H1 (cell line): ENCODE data around the gene CNFN. TPM values are rescaled to one million over a fixed set of nuclear protein-coding genes. Genes with fewer than 3 reads are reported as not detected.

Experiments
- CTCF ChIA-PET: fragments of 300-600 bp; sonication (Branson Sonifier 250); formaldehyde crosslinking; loops from one replicate; lab custom pipeline; 2021; ENCODE audit not compliant: partially characterized antibody; lab: Charles Lee
- POLR2A ChIA-PET: fragments of 300-600 bp; sonication (Branson Sonifier 250); formaldehyde crosslinking; loops from one replicate; lab custom pipeline; 2021; ENCODE audit warnings: inconsistent platforms; ENCODE audit not compliant: partially characterized antibody; lab: Charles Lee
- DNase-seq, 2 experiments: peaks; one replicate each; pipeline versions ENCODE4 v3.0.0 to v3.0.0-alpha.2; 2010 to 2022; ENCODE audit warnings: low spot score in 2 of 2, low read depth in 1 of 2, mixed read lengths in 1 of 2
- FAIRE-seq: peaks from 2 replicates; lab custom pipeline; 2011; peaks lifted over from hg19 to GRCh38; lab: Jason Lieb, UNC
- H2AFZ ChIP-seq: 2 replicates; pipeline ENCODE4 v1.8.1; 2012; ENCODE audit warnings: low read length, inconsistent platforms
- H2AK5ac ChIP-seq: 2 replicates; pipeline ENCODE4 v1.6.1; 2013; ENCODE audit warnings: low read depth, low read length
- H2BK120ac ChIP-seq: replicated peaks from 2 replicates; pipeline ENCODE3; 2013; ENCODE audit warnings: low read depth, low read length, inconsistent platforms
- H2BK12ac ChIP-seq: 2 replicates; pipeline ENCODE4 v1.6.1; 2013; ENCODE audit warnings: low read depth, low read length
- H2BK15ac ChIP-seq: 2 replicates; pipeline ENCODE4 v1.6.1; 2013; ENCODE audit warnings: low read length
- H2BK20ac ChIP-seq: 2 replicates; pipeline ENCODE4 v1.6.1; 2013; ENCODE audit warnings: low read length
- H2BK5ac ChIP-seq: 2 replicates; pipeline ENCODE4 v1.6.1; 2013; ENCODE audit warnings: low read depth, low read length
- H3K14ac ChIP-seq: 2 replicates; pipeline ENCODE4 v1.6.1; 2013; ENCODE audit warnings: inconsistent platforms; ENCODE audit not compliant: insufficient read length
- H3K18ac ChIP-seq: 2 replicates; pipeline ENCODE4 v1.6.1; 2013; ENCODE audit warnings: low read length; ENCODE audit errors: extremely low read depth
- H3K23ac ChIP-seq: 2 replicates; pipeline ENCODE4 v1.6.1; 2013; ENCODE audit warnings: inconsistent platforms; ENCODE audit not compliant: insufficient read length
- H3K23me2 ChIP-seq: 2 replicates; pipeline ENCODE4 v1.6.1; 2013; ENCODE audit warnings: low read depth, low read length
- H3K27ac ChIP-seq: 2 replicates; pipeline ENCODE4 v1.6.1; 2011; ENCODE audit warnings: low read depth, low read length, inconsistent platforms
- H3K27me3 ChIP-seq, 4 experiments: replicated peaks in 1 of 4; 1 replicate in 1 of 4; 2 replicates in 3 of 4; pipeline versions ENCODE4 v1.6.1 to v1.8.1; 2011 to 2013; ENCODE audit warnings: low read length in 3 of 4, mild to moderate bottlenecking in 3 of 4, inconsistent platforms in 2 of 4, mixed read lengths in 2 of 4, moderate library complexity in 1 of 4; ENCODE audit not compliant: control insufficient read depth in 3 of 4, insufficient read depth in 3 of 4; ENCODE audit errors: extremely low read depth in 1 of 4
- H3K36me3 ChIP-seq, 4 experiments: 2 replicates each; pipeline versions ENCODE4 v1.6.1 to v1.8.1; 2011 to 2013; ENCODE audit warnings: mild to moderate bottlenecking in 4 of 4, low read length in 3 of 4, moderate library complexity in 2 of 4, control low read depth in 1 of 4, inconsistent platforms in 1 of 4; ENCODE audit not compliant: insufficient read depth in 4 of 4, control insufficient read depth in 2 of 4
- H3K4ac ChIP-seq: replicated peaks from 2 replicates; pipeline ENCODE3; 2013; ENCODE audit warnings: low read length, low read depth, mixed read lengths, inconsistent platforms; ENCODE audit not compliant: insufficient read length
- H3K4me1 ChIP-seq, 4 experiments: replicated peaks in 1 of 4; 1 replicate in 1 of 4; 2 replicates in 3 of 4; pipeline versions ENCODE4 v1.6.1 to v1.8.1; 2011 to 2013; ENCODE audit warnings: low read length in 3 of 4, inconsistent platforms in 2 of 4, mixed read lengths in 1 of 4; ENCODE audit not compliant: insufficient read depth in 4 of 4, control insufficient read depth in 3 of 4
- H3K4me2 ChIP-seq, 2 experiments: 2 replicates each; pipeline versions ENCODE4 v1.6.1 to v1.8.1; 2011 to 2013; ENCODE audit warnings: low read depth in 2 of 2, low read length in 2 of 2, control low read depth in 1 of 2, inconsistent platforms in 1 of 2, mild to moderate bottlenecking in 1 of 2; ENCODE audit not compliant: insufficient read depth in 1 of 2
- H3K4me3 ChIP-seq, 4 experiments: fragments of 200-600, 300-600 bp in 1 of 4; sonication (generic), shearing (Covaris generic), sonication (Bioruptor Twin) in 1 of 4; 2 replicates each; pipeline versions ENCODE4 v1.5.1 to v1.8.1; 2011 to 2016; ENCODE audit warnings: low read length in 4 of 4, low read depth in 3 of 4, control low read depth in 2 of 4, inconsistent platforms in 2 of 4, mild to moderate bottlenecking in 2 of 4, mixed read lengths in 1 of 4, moderate library complexity in 1 of 4; ENCODE audit not compliant: insufficient read depth in 2 of 4; ENCODE audit errors: extremely low read depth in 1 of 4
- H3K56ac ChIP-seq: replicated peaks from 2 replicates; pipeline ENCODE3; 2013; ENCODE audit warnings: low read depth, mild to moderate bottlenecking, mixed read lengths, low read length, inconsistent platforms; ENCODE audit not compliant: insufficient read length
- H3K79me1 ChIP-seq: 2 replicates; pipeline ENCODE4 v1.6.1; 2013; ENCODE audit warnings: low read depth, low read length, control low read depth
- H3K79me2 ChIP-seq, 2 experiments: 2 replicates each; pipeline versions ENCODE4 v1.6.1 to v1.8.1; 2012 to 2013; ENCODE audit warnings: low read length in 2 of 2, mild to moderate bottlenecking in 2 of 2, inconsistent platforms in 1 of 2; ENCODE audit not compliant: insufficient read depth in 2 of 2, control insufficient read depth in 1 of 2
- H3K9ac ChIP-seq, 4 experiments: replicated peaks in 1 of 4; 1 replicate in 1 of 4; 2 replicates in 3 of 4; pipeline versions ENCODE4 v1.6.1 to v1.8.1; 2011 to 2013; ENCODE audit warnings: low read depth in 3 of 4, low read length in 3 of 4, control low read depth in 2 of 4, mild to moderate bottlenecking in 2 of 4, moderate library complexity in 2 of 4, inconsistent platforms in 1 of 4; ENCODE audit errors: extremely low read depth in 1 of 4
- H3K9me3 ChIP-seq, 2 experiments: 2 replicates each; pipeline versions ENCODE4 v1.6.1 to v1.8.1; 2012 to 2013; ENCODE audit warnings: mild to moderate bottlenecking in 2 of 2, moderate library complexity in 2 of 2, control low read depth in 1 of 2, inconsistent platforms in 1 of 2, low read depth in 1 of 2, low read length in 1 of 2, mixed read lengths in 1 of 2; ENCODE audit not compliant: insufficient read depth in 2 of 2
- H4K20me1 ChIP-seq, 2 experiments: replicated peaks in 1 of 2; 2 replicates each; pipeline versions ENCODE3 to v1.8.1; 2011 to 2013; ENCODE audit warnings: inconsistent platforms in 2 of 2, low read length in 2 of 2, mild to moderate bottlenecking in 1 of 2; ENCODE audit not compliant: insufficient read depth in 2 of 2, control insufficient read depth in 1 of 2
- H4K5ac ChIP-seq: 2 replicates; pipeline ENCODE4 v1.6.1; 2013; ENCODE audit warnings: low read length, low read depth, mixed read lengths, inconsistent platforms; ENCODE audit not compliant: insufficient read length
- H4K8ac ChIP-seq: 2 replicates; pipeline ENCODE4 v1.8.0; 2013; ENCODE audit warnings: mild to moderate bottlenecking, moderate library complexity, low read length, inconsistent platforms; ENCODE audit not compliant: insufficient read depth; ENCODE audit errors: extremely low read depth
- H4K91ac ChIP-seq: replicated peaks from 2 replicates; pipeline ENCODE3; 2013; ENCODE audit warnings: low read length, mixed read lengths, inconsistent platforms; ENCODE audit not compliant: insufficient read length
- CHD1 ChIP-seq: IDR thresholded peaks from 2 replicates; pipeline ENCODE4 v1.6.1; 2012; ENCODE audit warnings: low read depth, low read length, improper control_type of control experiment
- JUND ChIP-seq: IDR thresholded peaks from 2 replicates; pipeline ENCODE4 v1.6.1; 2011; ENCODE audit warnings: mild to moderate bottlenecking, improper control_type of control experiment, low read length
- KDM1A ChIP-seq: fragments of 200-600, 300-600 bp; sonication (generic); IDR thresholded peaks from 2 replicates; pipeline ENCODE4 v1.7.1; 2016; ENCODE audit warnings: mild to moderate bottlenecking, low read length, borderline replicate concordance
- RFX5 ChIP-seq: IDR thresholded peaks from 2 replicates; pipeline ENCODE4 v1.6.1; 2011; ENCODE audit warnings: low read depth, low read length, improper control_type of control experiment, borderline replicate concordance
- SRF ChIP-seq: IDR thresholded peaks from 2 replicates; pipeline ENCODE4 v1.6.1; 2011; ENCODE audit warnings: mild to moderate bottlenecking, low read depth, low read length, moderate library complexity
- YY1 ChIP-seq: IDR thresholded peaks from 2 replicates; pipeline ENCODE4 v1.6.1; 2011; ENCODE audit warnings: low read depth, mild to moderate bottlenecking, low read length
- WGBS, 2 experiments: shearing (Covaris generic) in 1 of 2; methylation state at CpG; one replicate each; pipeline versions ENCODE4 v1.1.6 to v1.1.7; 2013 to 2015; ENCODE audit warnings: low lambda C conversion rate in 2 of 2, mixed read lengths in 2 of 2, inconsistent platforms in 1 of 2, low coverage in 1 of 2, missing lambda C conversion rate in 1 of 2; ENCODE audit not compliant: insufficient replicate concordance in 2 of 2, insufficient coverage in 1 of 2, insufficient read length in 1 of 2; ENCODE audit errors: extremely low coverage in 1 of 2, missing lambda C conversion rate in 1 of 2; 5-methylcytosine and 5-hydroxymethylcytosine counted together
- polyA plus RNA-seq, 7 experiments: library from polyadenylated mRNA; depleted of rRNA in 3 of 7; stranded (reverse) in 5 of 7; unstranded in 2 of 7; fragments of >200 nt in 5 of 7; fragments of 200-250 nt in 2 of 7; gene quantifications; 1 replicate in 5 of 7; 2 replicates in 1 of 7; 4 replicates in 1 of 7; pipeline versions ENCODE4 v1.2.1 to v1.2.3, GENCODE V29; 2011 to 2013; ENCODE audit warnings: missing spikeins in 2 of 7, mixed read lengths in 2 of 7
- total RNA-seq: library from RNA; stranded (reverse); fragmentation: NEBNext Ultra II Directional; extraction: Animal tissue kit (Norgen Biotek cat#: 25700); gene quantifications from 2 replicates; pipeline ENCODE4 v1.2.1, GENCODE V29; 2021
- TF ChIP-seq, protein P1 (sequence below): IDR thresholded peaks from 2 replicates; pipeline ENCODE4 v1.6.1; 2011; ENCODE audit warnings: low read depth, mild to moderate bottlenecking, low read length; ENCODE audit not compliant: insufficient read depth

CNFN gene
- total and polyA plus RNA-seq, 2 of the 8 experiments (the other 6 are each of a cell fraction or from before 2014, with no cell fraction given) = 8.9 to 31.5 TPM

- H3K56ac ChIP-seq = no peak overlapping the region
- no peak overlapping the region for H3K9ac ChIP-seq
- no peak for FAIRE-seq
- no peak overlapping the region for H2AFZ ChIP-seq
- H4K20me1 ChIP-seq = peaks cover 10 to 27% of the 10 kb centered on the region in 2 experiments
- no peak overlapping the region for H3K23ac ChIP-seq
- no peak overlapping the region for H4K91ac ChIP-seq
- TF ChIP-seq SRF (no peak), KDM1A (no peak), YY1 (no peak), RFX5 (no peak), CHD1 (no peak), JUND (no peak)
- TF ChIP-seq, protein P1, sequence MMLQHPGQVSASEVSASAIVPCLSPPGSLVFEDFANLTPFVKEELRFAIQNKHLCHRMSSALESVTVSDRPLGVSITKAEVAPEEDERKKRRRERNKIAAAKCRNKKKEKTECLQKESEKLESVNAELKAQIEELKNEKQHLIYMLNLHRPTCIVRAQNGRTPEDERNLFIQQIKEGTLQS = no peak
- H3K4ac ChIP-seq = no peak overlapping the region
- H3K27me3 ChIP-seq = peaks cover 0 to 26% (median 15%) of the 10 kb centered on the region in 4 experiments; a peak in 5 of 7 replicates
- H2BK20ac ChIP-seq = no peak overlapping the region
- no peak overlapping the region for H2BK12ac ChIP-seq
- H3K4me1 ChIP-seq = peaks cover 0 to 9% (median 1%) of the 10 kb centered on the region in 4 experiments; a peak in 2 of 7 replicates
- H3K4me3 ChIP-seq = no peak overlapping the region
- H3K18ac ChIP-seq = no peak overlapping the region; the same call in 1 of the 2 replicates
- H2AK5ac ChIP-seq = no peak overlapping the region
- no peaks in the 10 kb centered on the region for H3K79me1 ChIP-seq
- H2BK5ac ChIP-seq = no peak overlapping the region
- no peak overlapping the region for H2BK15ac ChIP-seq
- H3K27ac ChIP-seq = no peak overlapping the region
- 0 out of 2 replicates have a peak, but pooled peaks cover 2% of the 10 kb centered on the region for H3K23me2 ChIP-seq
- ChIA-PET CTCF (interaction anchor here (0.5 to 6.6 kb wide), 10 partner anchors 8 to 1206 kb away, joined by 3 to 38 read pairs (median 4); no protein-coding TSS in a partner anchor), POLR2A (interaction anchor here (0.9 to 1.8 kb wide), 5 partner anchors 10 to 28 kb away, joined by 3 to 7 read pairs (median 3); no protein-coding TSS in a partner anchor)
- no peak overlapping the region for H4K8ac ChIP-seq
- no peak overlapping the region for H2BK120ac ChIP-seq
- H3K4me2 ChIP-seq = no peak overlapping the region
- H3K9me3 ChIP-seq = no peaks in the 10 kb centered on the region
- H3K36me3 ChIP-seq = no peaks in the 10 kb centered on the region; a peak in 2 of 8 replicates
- H3K14ac ChIP-seq = no peak overlapping the region
- no peaks in the 10 kb centered on the region for H3K79me2 ChIP-seq
- H4K5ac ChIP-seq = no peak overlapping the region
- 74% methylated on average over 4 of the region's 4 CpGs; no CpG with 5 or more reads in 1 of the 2 experiments for WGBS, 2 experiments
- no peak for DNase-seq
Observed at GRCh38 chr19:42412661-42413076, 22.6 kb upstream of the CNFN start.
